Neutrophil (primary cell): Measurements from ENCODE around the gene ZDHHC11.

ENCODE experiments used
- H3K27ac ChIP-seq: fragments of 200-600 bp; sonication (generic); 2 replicates; pipeline ENCODE4 v1.5.1; 2016; ENCODE audit warnings: mild to moderate bottlenecking, moderate library complexity
- H3K27me3 ChIP-seq: fragments of 200-600 bp; sonication (generic); 2 replicates; pipeline ENCODE4 v1.6.0; 2016; ENCODE audit warnings: mild to moderate bottlenecking
- H3K36me3 ChIP-seq: fragments of 200-600 bp; sonication (generic); 2 replicates; pipeline ENCODE4 v1.5.1; 2017
- H3K4me1 ChIP-seq, 2 experiments: fragments of 200-600 bp in 1 of 2; sonication (generic) in 1 of 2; 1 replicate in 1 of 2; 2 replicates in 1 of 2; pipeline versions ENCODE4 v1.5.1 to v1.6.1; 2013 to 2016; ENCODE audit warnings: low read depth in 1 of 2, low read length in 1 of 2, mild to moderate bottlenecking in 1 of 2, moderate library complexity in 1 of 2; ENCODE audit not compliant: control insufficient read depth in 1 of 2, insufficient read depth in 1 of 2
- H3K4me3 ChIP-seq, 2 experiments: fragments of 200-600 bp in 1 of 2; sonication (generic) in 1 of 2; 1 replicate in 1 of 2; 2 replicates in 1 of 2; pipeline ENCODE4 v1.5.1; 2013 to 2016; ENCODE audit warnings: low read depth in 1 of 2, low read length in 1 of 2, mild to moderate bottlenecking in 1 of 2, moderate library complexity in 1 of 2
- H3K9me3 ChIP-seq: fragments of 200-600 bp; sonication (generic); 2 replicates; pipeline ENCODE4 v1.5.1; 2016
- TF ChIP-seq, protein P1 (sequence below): fragments of 200-600 bp; sonication (generic); IDR thresholded peaks from 2 replicates; pipeline ENCODE4 v1.5.1; 2016; ENCODE audit warnings: antibody characterized with exemption

The ZDHHC11 gene

DNA sequence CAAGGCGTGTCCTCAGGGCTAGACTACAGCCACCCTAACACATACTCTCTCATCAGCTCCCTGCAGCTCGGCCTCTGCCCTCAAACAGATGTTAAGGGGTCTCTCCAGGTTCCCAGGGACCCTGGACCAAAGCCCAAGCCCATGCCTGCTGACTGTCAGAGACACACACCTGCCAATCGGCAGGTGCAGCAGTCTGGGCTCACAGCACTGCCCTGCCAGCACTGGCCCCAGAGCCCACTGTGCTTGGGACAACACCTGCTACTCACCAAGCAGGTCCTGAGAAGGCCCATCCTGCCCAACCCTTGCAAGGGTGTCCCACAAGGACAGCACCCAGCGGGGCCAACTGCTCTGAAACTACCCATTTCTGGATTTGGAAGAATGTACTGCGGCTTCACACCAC, 20.2 kb upstream of the ZDHHC11 start:
- Histone ChIP-seq H3K9me3 (no peaks in the 10 kb centered on the region), H3K36me3 (peaks cover 97% of the 10 kb centered on the region), H3K4me3 (no peak overlapping the region), H3K27ac (no peak overlapping the region), H3K4me1 (no peaks in the 10 kb centered on the region), H3K27me3 (no peaks in the 10 kb centered on the region)
- TF ChIP-seq, protein P1, sequence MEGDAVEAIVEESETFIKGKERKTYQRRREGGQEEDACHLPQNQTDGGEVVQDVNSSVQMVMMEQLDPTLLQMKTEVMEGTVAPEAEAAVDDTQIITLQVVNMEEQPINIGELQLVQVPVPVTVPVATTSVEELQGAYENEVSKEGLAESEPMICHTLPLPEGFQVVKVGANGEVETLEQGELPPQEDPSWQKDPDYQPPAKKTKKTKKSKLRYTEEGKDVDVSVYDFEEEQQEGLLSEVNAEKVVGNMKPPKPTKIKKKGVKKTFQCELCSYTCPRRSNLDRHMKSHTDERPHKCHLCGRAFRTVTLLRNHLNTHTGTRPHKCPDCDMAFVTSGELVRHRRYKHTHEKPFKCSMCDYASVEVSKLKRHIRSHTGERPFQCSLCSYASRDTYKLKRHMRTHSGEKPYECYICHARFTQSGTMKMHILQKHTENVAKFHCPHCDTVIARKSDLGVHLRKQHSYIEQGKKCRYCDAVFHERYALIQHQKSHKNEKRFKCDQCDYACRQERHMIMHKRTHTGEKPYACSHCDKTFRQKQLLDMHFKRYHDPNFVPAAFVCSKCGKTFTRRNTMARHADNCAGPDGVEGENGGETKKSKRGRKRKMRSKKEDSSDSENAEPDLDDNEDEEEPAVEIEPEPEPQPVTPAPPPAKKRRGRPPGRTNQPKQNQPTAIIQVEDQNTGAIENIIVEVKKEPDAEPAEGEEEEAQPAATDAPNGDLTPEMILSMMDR = no peak

DNA sequence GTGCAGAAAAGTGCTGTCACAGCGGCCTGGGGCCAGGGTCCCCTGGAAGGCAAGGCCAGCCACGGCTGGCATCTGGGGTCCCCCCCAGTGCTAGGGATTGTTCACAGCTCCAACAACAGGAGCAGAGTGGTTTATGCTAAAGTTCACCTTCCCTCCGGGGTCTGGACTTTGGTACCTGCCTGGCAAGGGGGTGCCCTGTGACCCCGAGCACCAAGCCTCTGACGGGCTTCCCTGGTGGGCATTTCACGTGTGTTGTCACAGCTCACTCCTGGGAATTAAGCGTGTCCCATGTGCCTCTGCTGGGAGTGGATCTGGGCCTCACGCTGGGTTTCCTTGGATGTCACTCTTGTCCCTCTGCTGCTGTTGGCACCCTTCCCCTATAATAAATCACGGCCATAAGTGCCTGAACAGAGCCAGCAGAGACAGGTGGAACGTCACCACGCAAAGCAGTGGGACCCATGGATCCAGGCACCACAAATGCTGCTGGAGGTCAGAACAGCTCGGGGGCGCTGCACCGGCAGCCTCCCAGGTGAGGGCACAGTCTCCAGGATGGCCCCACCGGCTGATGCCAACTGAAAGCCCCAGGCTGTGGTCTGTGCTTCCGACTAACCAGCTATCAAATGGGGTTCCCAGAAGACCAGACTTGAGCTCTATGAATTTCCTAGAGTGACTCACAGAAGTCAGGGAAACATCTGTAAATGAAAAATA, 17.8 kb upstream of the ZDHHC11 start:
- Histone ChIP-seq H3K4me3 (no peak overlapping the region), H3K27ac (no peak overlapping the region), H3K4me1 (no peaks in the 10 kb centered on the region), H3K36me3 (peaks cover 97% of the 10 kb centered on the region), H3K27me3 (no peaks in the 10 kb centered on the region), H3K9me3 (no peaks in the 10 kb centered on the region)
- TF ChIP-seq, protein P1 = no peak

GRCh38 chr5:867300-867870, 16.6 kb upstream of the ZDHHC11 start:
- H3K4me3 ChIP-seq = no peak overlapping the region
- no peaks in the 10 kb centered on the region for H3K4me1 ChIP-seq
- no peaks in the 10 kb centered on the region for H3K9me3 ChIP-seq
- TF ChIP-seq, protein P1 = no peak
- peaks cover 97% of the 10 kb centered on the region for H3K36me3 ChIP-seq
- H3K27ac ChIP-seq = no peak overlapping the region
- H3K27me3 ChIP-seq = no peaks in the 10 kb centered on the region

DNA sequence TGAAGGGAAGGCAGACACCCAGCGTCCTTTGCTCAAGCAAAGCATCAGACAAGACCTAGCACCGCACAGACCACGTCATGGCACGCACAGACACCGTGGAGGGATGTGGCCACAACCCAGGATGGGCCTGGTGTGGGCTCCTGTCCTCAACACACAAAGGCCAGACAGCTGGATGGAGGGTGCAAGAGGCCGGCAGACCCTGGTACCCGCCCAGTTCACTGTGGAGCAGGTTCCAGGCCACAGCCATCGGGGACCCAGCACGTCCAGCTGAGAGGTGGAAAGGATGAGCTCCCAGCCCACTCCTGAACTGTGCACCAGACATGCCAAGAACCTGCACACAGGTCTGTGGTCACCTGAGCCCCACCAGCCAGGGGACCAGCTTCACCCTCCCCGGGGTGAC, 15.0 kb upstream of the ZDHHC11 start:
- TF ChIP-seq, protein P1 = no peak
- H3K4me3 ChIP-seq = no peak overlapping the region
- H3K4me1 ChIP-seq = no peaks in the 10 kb centered on the region
- no peaks in the 10 kb centered on the region for H3K27me3 ChIP-seq
- no peaks in the 10 kb centered on the region for H3K9me3 ChIP-seq
- H3K27ac ChIP-seq = no peak overlapping the region
- peaks cover 85% of the 10 kb centered on the region for H3K36me3 ChIP-seq

GRCh38 chr5:865168-865521, 14.4 kb upstream of the ZDHHC11 start:
- peaks cover 79% of the 10 kb centered on the region for H3K36me3 ChIP-seq

More at GRCh38 chr5:865168-865521, 14.4 kb upstream of the ZDHHC11 start:
- H3K4me3 ChIP-seq = no peak overlapping the region
- TF ChIP-seq, protein P1 = no peak
- H3K9me3 ChIP-seq = no peaks in the 10 kb centered on the region
- no peak overlapping the region for H3K27ac ChIP-seq
- H3K4me1 ChIP-seq = no peaks in the 10 kb centered on the region
- H3K27me3 ChIP-seq = no peaks in the 10 kb centered on the region
